AG04449 (cell line): ENCODE results near the gene SCLT1.

ENCODE experiments used
- CTCF ChIA-PET: fragments of 350-600 bp; formaldehyde crosslinking; extraction: SDS; loops from one replicate; lab custom pipeline; 2021; ENCODE audit warnings: antibody characterized with exemption; lab: Yijun Ruan, JAX
- POLR2A ChIA-PET: fragments of 400-600, 350-600 bp; formaldehyde crosslinking; extraction: SDS; loops from one replicate; lab custom pipeline; 2020; ENCODE audit warnings: antibody characterized with exemption, inconsistent platforms; lab: Yijun Ruan, JAX
- DNase-seq: peaks from one replicate; pipeline ENCODE4 v3.0.0-alpha.2; 2010; ENCODE audit warnings: low read depth, low spot score
- H3K4me3 ChIP-seq: 2 replicates; pipeline ENCODE4 v1.5.1; 2011; ENCODE audit warnings: low read depth, mild to moderate bottlenecking, control low read depth, low read length
- TF ChIP-seq, protein P1 (sequence below): IDR thresholded peaks from one replicate; pipeline ENCODE4 v1.5.1; 2011; ENCODE audit warnings: mild to moderate bottlenecking, moderate library complexity, low read length, control low read depth, inconsistent platforms; ENCODE audit not compliant: insufficient read depth; ENCODE audit errors: missing control alignments

Gene SCLT1

DNA sequence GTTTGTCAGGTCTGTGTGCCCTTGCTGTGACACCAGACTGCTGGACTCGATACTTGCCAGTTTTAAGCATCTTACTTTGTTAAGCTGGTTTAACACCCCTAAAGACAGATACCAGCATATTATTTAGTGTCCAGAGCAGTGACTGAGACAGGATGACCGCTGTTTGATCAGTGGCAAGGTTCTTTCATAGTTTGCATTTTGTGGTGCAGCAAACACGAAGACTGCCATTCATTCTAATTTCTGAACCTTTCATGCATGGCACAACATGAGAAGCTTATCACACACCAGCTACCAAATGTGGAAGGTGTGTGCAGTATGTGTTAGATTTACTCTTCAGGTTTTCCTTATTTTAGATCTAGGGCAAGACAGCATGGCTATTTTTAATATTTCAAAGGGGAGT lies 255.7 kb downstream of the SCLT1 start:
- TF ChIP-seq, protein P1, sequence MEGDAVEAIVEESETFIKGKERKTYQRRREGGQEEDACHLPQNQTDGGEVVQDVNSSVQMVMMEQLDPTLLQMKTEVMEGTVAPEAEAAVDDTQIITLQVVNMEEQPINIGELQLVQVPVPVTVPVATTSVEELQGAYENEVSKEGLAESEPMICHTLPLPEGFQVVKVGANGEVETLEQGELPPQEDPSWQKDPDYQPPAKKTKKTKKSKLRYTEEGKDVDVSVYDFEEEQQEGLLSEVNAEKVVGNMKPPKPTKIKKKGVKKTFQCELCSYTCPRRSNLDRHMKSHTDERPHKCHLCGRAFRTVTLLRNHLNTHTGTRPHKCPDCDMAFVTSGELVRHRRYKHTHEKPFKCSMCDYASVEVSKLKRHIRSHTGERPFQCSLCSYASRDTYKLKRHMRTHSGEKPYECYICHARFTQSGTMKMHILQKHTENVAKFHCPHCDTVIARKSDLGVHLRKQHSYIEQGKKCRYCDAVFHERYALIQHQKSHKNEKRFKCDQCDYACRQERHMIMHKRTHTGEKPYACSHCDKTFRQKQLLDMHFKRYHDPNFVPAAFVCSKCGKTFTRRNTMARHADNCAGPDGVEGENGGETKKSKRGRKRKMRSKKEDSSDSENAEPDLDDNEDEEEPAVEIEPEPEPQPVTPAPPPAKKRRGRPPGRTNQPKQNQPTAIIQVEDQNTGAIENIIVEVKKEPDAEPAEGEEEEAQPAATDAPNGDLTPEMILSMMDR = no peak
- ChIA-PET CTCF (interaction anchor here (0.9 to 2.9 kb wide), 2 partner anchors 26 to 384 kb away, joined by 4 to 12 read pairs; no protein-coding TSS in a partner anchor), POLR2A (no interaction called here)
- H3K4me3 ChIP-seq = no peak overlapping the region
- no peak for DNase-seq

DNA sequence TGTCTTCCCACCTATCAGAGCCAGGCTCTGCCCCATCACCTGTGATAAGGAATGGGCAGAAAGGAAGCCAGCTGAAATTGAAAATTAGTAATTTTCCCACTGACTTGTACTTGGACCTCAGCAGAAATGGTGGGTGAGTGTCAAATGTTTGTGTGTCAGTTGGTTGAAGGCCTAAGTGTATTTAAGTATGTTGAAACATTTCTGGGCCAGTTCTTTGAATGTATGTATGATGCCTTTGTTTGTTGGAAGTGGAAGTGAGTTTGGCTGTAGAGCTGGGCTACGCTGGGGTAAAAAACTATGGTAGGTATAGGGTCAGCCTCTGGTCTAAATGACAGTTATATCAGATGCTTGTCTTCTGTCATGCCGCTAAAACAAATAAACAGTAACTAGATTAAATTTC lies 256.1 kb downstream of the SCLT1 start:
- ChIA-PET CTCF (interaction anchor here (0.9 to 2.9 kb wide), 3 partner anchors 26 to 383 kb away, joined by 4 to 12 read pairs (median 4); no protein-coding TSS in a partner anchor), POLR2A (no interaction called here)
- TF ChIP-seq, protein P1 = no peak
- H3K4me3 ChIP-seq = no peak overlapping the region
- DNase-seq = no peak

DNA sequence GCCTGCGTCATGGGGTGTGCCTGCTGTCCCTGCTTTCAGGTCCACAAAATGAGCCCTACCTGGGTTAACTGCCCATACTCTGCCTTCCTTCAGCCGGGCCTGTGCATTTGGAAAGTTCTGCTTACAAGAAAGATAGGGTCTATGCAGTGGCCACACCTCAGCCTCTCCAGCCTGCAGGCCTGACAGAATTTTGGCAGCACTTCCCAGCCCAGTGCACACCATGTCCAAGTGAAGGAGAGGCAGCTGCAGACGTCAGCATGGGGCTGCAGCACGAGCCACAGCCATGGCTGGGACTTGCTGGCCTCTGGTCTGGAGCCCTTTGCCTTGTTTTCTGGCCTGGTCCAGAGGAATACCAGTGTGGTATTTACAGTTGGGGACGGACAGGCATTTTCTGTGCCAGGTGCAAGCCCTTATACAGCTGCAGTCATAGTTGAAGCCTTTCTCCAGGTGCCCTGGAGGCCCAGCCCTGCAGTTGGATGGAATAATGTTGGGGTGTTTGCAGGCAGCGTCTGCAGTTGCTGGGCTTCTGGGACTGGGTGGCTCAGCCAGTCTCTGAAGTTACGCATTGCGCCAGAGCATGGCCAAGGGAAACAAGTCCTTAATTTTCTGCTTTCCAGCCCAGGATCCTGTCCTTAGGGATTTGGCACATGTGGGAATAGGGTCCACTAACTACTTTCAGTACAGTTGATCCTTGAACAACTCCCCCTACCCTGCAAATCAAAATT lies 257.7 kb downstream of the SCLT1 start:
- H3K4me3 ChIP-seq = no peak overlapping the region
- TF ChIP-seq, protein P1 = no peak
- ChIA-PET CTCF (interaction anchor here (0.9 to 1.1 kb wide), 3 partner anchors 11 to 208 kb away, joined by 3 to 4 read pairs (median 3); no protein-coding TSS in a partner anchor), POLR2A (no interaction called here)
- no peak for DNase-seq
